GM12892 (cell line): Measurements from ENCODE around the gene PACS1.

ENCODE experiments used
- POLR2A ChIP-seq: IDR thresholded peaks from 2 replicates; pipeline ENCODE4 v1.6.1; 2011; ENCODE audit warnings: low read depth, low read length, control low read depth
- POLR2AphosphoS5 ChIP-seq: IDR thresholded peaks from 2 replicates; pipeline ENCODE4 v1.6.1; 2011; ENCODE audit warnings: low read depth, low read length, control low read depth

- no peak for TF ChIP-seq POLR2AphosphoS5
- TF ChIP-seq POLR2A, result no peak
Measured at GRCh38 chr11:66293352-66293751, 223.3 kb downstream of the PACS1 start.
